Sigmoid colon (tissue), 7 donors: ENCODE measurements around the gene OR2T8. TPM values are rescaled to one million over a fixed set of nuclear protein-coding genes. Genes with fewer than 3 reads are reported as not detected.
"Not testable (repeated sequence)": the region's sequence is repeated elsewhere in the genome, so short reads cannot be mapped to it uniquely, and the experiment has no call there.

Experiments
- DNase-seq: peaks from one replicate; pipeline ENCODE4 v3.0.0-alpha.2; 2019
- H3K27ac ChIP-seq, 4 donors: fragments of 200-600 bp; sonication (generic); one replicate each; pipeline ENCODE4 v1.5.1; 2016 to 2019; ENCODE audit warnings: mild to moderate bottlenecking in 1 of 4
- H3K27me3 ChIP-seq, 3 donors: fragments of 200-600 bp; sonication (generic); one replicate each; pipeline ENCODE4 v1.5.1; 2019; ENCODE audit warnings: mild to moderate bottlenecking in 1 of 3
- H3K36me3 ChIP-seq, 4 donors: fragments of 200-600 bp; sonication (generic); one replicate each; pipeline ENCODE4 v1.5.1; 2016 to 2019
- H3K4me1 ChIP-seq, 4 donors: fragments of 200-600 bp; sonication (generic); one replicate each; pipeline ENCODE4 v1.5.1; 2017 to 2019
- H3K4me3 ChIP-seq, 4 donors: fragments of 200-600 bp; sonication (generic); one replicate each; pipeline ENCODE4 v1.5.1; 2017 to 2019; ENCODE audit warnings: mild to moderate bottlenecking in 2 of 4, moderate library complexity in 1 of 4
- H3K9me3 ChIP-seq, 4 donors: fragments of 200-600 bp in 3 of 4; sonication (generic) in 3 of 4; one replicate each; pipeline versions ENCODE4 v1.5.1 to v1.6.1; 2013 to 2019
- EP300 ChIP-seq, 4 donors: sonication (generic); formaldehyde crosslinking; IDR thresholded peaks; one replicate each; pipeline ENCODE4 v1.6.1; 2017; ENCODE audit warnings: antibody characterized with exemption in 4 of 4
- POLR2A ChIP-seq, 2 donors: fragments of 450-650 bp; IDR thresholded peaks; one replicate each; pipeline ENCODE4 v1.6.1; 2016; ENCODE audit warnings: antibody characterized with exemption in 2 of 2, mild to moderate bottlenecking in 2 of 2, moderate library complexity in 2 of 2
- POLR2AphosphoS5 ChIP-seq, 4 donors: sonication (generic); formaldehyde crosslinking; IDR thresholded peaks; one replicate each; pipeline ENCODE4 v1.6.1; 2017; ENCODE audit warnings: antibody characterized with exemption in 4 of 4
- WGBS, 2 donors: extraction: QIAGEN DNeasy Blood & Tissue Kit; methylation state at CpG; one replicate each; pipeline ENCODE4 v1.1.7; 2013; 5-methylcytosine and 5-hydroxymethylcytosine counted together
- intact Hi-C: fragments of 100-400 bp; cut with DNase I; formaldehyde crosslinking; loops from one replicate; pipeline ENCODE4 v1.15.1; 2023
- polyA plus RNA-seq, 3 donors: library from polyadenylated mRNA; stranded (reverse); fragments of 200-250 nt; gene quantifications; one replicate each; pipeline ENCODE4 v1.2.3, GENCODE V29; 2013
- total RNA-seq, 4 donors: library from RNA; depleted of rRNA; stranded (reverse); fragments of >200 nt; gene quantifications; one replicate each; pipeline ENCODE4 v1.1.0, GENCODE V29; 2016
- TF ChIP-seq, protein P1 (sequence below), 4 experiments: fragments of 450-650 bp in 3 of 4; fragments of 200-600 bp in 1 of 4; IDR thresholded peaks; one replicate each; pipeline ENCODE4 v1.5.1; 2016 to 2019; ENCODE audit warnings: antibody characterized with exemption in 4 of 4, mild to moderate bottlenecking in 3 of 4, moderate library complexity in 2 of 4
- donor health status: healthy with polysubstance abuse.
- donor health status: Bipolar disorder and iron deficiency.
- donor health status: healthy.

OR2T8 gene
- total and polyA plus RNA-seq, 7 donors = not detected

- 94 to 96% methylated on average over 8 of the region's 8 CpGs for WGBS, 2 donors
- Histone ChIP-seq H3K9me3 (peaks cover 0 to 5% (median 0%) of the 10 kb centered on the region in 4 donors), H3K27me3 (peaks cover 0 to 13% (median 0%) of the 10 kb centered on the region in 3 donors), H3K4me3 (no peak overlapping the region), H3K27ac (no peak overlapping the region), H3K4me1 (peaks cover 0 to 4% (median 0%) of the 10 kb centered on the region in 4 donors), H3K36me3 (no peaks in the 10 kb centered on the region)
- DNase-seq = peak; percentile 57
- intact Hi-C loops = no loop called here
- TF ChIP-seq, protein P1, sequence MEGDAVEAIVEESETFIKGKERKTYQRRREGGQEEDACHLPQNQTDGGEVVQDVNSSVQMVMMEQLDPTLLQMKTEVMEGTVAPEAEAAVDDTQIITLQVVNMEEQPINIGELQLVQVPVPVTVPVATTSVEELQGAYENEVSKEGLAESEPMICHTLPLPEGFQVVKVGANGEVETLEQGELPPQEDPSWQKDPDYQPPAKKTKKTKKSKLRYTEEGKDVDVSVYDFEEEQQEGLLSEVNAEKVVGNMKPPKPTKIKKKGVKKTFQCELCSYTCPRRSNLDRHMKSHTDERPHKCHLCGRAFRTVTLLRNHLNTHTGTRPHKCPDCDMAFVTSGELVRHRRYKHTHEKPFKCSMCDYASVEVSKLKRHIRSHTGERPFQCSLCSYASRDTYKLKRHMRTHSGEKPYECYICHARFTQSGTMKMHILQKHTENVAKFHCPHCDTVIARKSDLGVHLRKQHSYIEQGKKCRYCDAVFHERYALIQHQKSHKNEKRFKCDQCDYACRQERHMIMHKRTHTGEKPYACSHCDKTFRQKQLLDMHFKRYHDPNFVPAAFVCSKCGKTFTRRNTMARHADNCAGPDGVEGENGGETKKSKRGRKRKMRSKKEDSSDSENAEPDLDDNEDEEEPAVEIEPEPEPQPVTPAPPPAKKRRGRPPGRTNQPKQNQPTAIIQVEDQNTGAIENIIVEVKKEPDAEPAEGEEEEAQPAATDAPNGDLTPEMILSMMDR (IDR thresholded peaks at IDR 0.05) = no peak
- no peak for TF ChIP-seq POLR2A (IDR thresholded peaks at IDR 0.05)
- TF ChIP-seq EP300 (IDR thresholded peaks at IDR 0.05) = no peak
- no peak for TF ChIP-seq POLR2AphosphoS5 (IDR thresholded peaks at IDR 0.05)
These were observed 13.9 kb downstream of the OR2T8 start for GRCh38 chr1:247933989-247934388.

DNA sequence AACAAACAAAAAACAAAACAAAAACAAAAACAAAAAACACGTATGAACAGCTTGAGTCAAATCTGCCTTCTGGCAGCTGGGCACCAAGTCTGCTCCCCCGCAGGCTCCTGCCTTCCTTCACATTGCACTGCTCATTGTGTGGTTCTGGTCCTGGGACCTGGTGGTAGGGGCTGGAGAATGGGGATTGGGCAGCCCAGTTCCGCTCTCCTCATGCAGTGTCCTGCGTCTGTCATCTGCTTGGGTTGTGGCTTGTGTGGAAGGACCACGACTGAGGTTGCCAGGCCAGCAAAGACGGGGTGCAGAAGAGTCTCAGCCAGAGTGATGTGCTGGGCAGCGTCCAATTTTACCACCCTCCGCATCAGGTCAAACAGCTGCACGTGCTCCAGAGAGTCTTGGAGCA, 15.7 kb downstream of the OR2T8 start:
- TF ChIP-seq POLR2AphosphoS5 (IDR thresholded peaks at IDR 0.05) (no peak), EP300 (IDR thresholded peaks at IDR 0.05) (no peak), POLR2A (IDR thresholded peaks at IDR 0.05) (no peak)
- TF ChIP-seq, protein P1 (IDR thresholded peaks at IDR 0.05) = no peak
- Histone ChIP-seq H3K27ac (no peak overlapping the region), H3K27me3 (peaks cover 0 to 13% (median 0%) of the 10 kb centered on the region in 3 donors), H3K9me3 (peaks cover 0 to 5% (median 0%) of the 10 kb centered on the region in 4 donors), H3K36me3 (no peaks in the 10 kb centered on the region), H3K4me3 (no peak overlapping the region), H3K4me1 (peaks cover 0 to 4% (median 0%) of the 10 kb centered on the region in 4 donors)
- WGBS, 2 donors = 92 to 94% methylated on average over 9 of the region's 9 CpGs
- intact Hi-C loops = no loop called here
- no peak for DNase-seq

DNA sequence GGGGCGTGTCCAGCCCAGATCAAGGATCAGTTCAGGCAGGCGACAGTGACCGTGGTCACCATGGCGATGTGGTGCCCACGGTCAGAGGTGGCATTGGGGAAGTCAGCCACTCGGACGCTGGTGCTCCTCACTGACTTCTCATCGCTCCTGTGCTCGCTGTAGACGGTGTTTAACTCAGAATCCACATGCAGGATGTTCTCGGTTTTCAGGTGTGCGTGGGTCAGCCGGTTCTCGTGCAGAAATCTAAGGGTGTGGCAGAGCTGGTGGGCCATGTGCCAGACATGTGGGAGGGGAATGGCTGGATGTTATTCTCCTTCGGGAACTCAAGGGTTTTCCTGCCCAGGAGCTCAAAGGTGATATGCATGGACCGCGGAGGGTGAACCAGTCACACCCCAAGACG, 16.4 kb downstream of the OR2T8 start:
- Histone ChIP-seq H3K9me3 (peaks cover 0 to 5% (median 0%) of the 10 kb centered on the region in 4 donors), H3K27ac (no peak overlapping the region), H3K4me1 (peaks cover 0 to 4% (median 0%) of the 10 kb centered on the region in 4 donors), H3K36me3 (no peaks in the 10 kb centered on the region), H3K4me3 (no peak overlapping the region), H3K27me3 (peaks cover 0 to 13% (median 0%) of the 10 kb centered on the region in 3 donors)
- no peak for TF ChIP-seq EP300 (IDR thresholded peaks at IDR 0.05)
- TF ChIP-seq POLR2AphosphoS5 (IDR thresholded peaks at IDR 0.05) = no peak
- TF ChIP-seq, protein P1 (IDR thresholded peaks at IDR 0.05) = no peak
- TF ChIP-seq POLR2A (IDR thresholded peaks at IDR 0.05) = no peak
- no peak for DNase-seq
- 91 to 95% methylated on average over 18 of the region's 18 CpGs for WGBS, 2 donors
- intact Hi-C loops = no loop called here

- intact Hi-C loops, H3K4me1 ChIP-seq, H3K36me3 ChIP-seq, H3K27ac ChIP-seq, H3K9me3 ChIP-seq: not testable (repeated sequence)
- Histone ChIP-seq H3K27me3 (peaks cover 0 to 13% (median 0%) of the 10 kb centered on the region in 3 donors), H3K4me3 (peak overlapping the region in 3 of 4 donors; percentile 21 to 27 (median 26))
- peak; percentile 71 for DNase-seq
- TF ChIP-seq, protein P1 (IDR thresholded peaks at IDR 0.05) = peak in 1 of 4 experiments; percentile 41
- WGBS, 2 donors = 7 to 49% methylated on average over 44 of the region's 44 CpGs
These were observed 17.1 kb downstream of the OR2T8 start for GRCh38 chr1:247936965-247937734.
